DLD1 (cell line): ENCODE data around the gene WT1.

Experiments used
- in situ Hi-C: cut with HindIII; loops from 2 replicates; pipeline ENCODE4 v1.10.0; 2017; ENCODE audit warnings: low sequenced_read_pairs

WT1 gene

GRCh38 chr11:32438866-32439489 lies 3.6 kb upstream of the WT1 start:
- in situ Hi-C loops, result no loop called here

- in situ Hi-C loops, result no loop called here
Measured at GRCh38 chr11:32438346-32438865, 3.1 kb upstream of the WT1 start.

GRCh38 chr11:32437495-32438345 lies 2.4 kb upstream of the WT1 start:
- in situ Hi-C loops, result no loop called here

- in situ Hi-C loops, result no loop called here
Measured at GRCh38 chr11:32436751-32437494, 1.6 kb upstream of the WT1 start.

GRCh38 chr11:32435942-32436750 lies 807 bp upstream of the WT1 start:
- in situ Hi-C loops, result no loop called here

- in situ Hi-C loops, result no loop called here
Measured at GRCh38 chr11:32435152-32435480, 223 bp downstream of the WT1 start.

- in situ Hi-C loops, result no loop called here
Measured at GRCh38 chr11:32434356-32435151, 785 bp downstream of the WT1 start.

GRCh38 chr11:32433914-32434355 lies 1.4 kb downstream of the WT1 start:
- in situ Hi-C loops, result no loop called here

GRCh38 chr11:32433101-32433913 lies 2.0 kb downstream of the WT1 start:
- in situ Hi-C loops, result no loop called here

GRCh38 chr11:32432565-32432964 lies 2.8 kb downstream of the WT1 start:
- in situ Hi-C loops, result no loop called here

GRCh38 chr11:32430568-32431381 lies 4.6 kb downstream of the WT1 start:
- in situ Hi-C loops, result no loop called here

- in situ Hi-C loops, result no loop called here
Measured at GRCh38 chr11:32429477-32429876, 5.9 kb downstream of the WT1 start.

GRCh38 chr11:32428665-32429303 lies 6.6 kb downstream of the WT1 start:
- in situ Hi-C loops, result no loop called here

GRCh38 chr11:32427935-32428664 lies 7.2 kb downstream of the WT1 start:
- in situ Hi-C loops, result no loop called here

- in situ Hi-C loops, result no loop called here
Measured at GRCh38 chr11:32427616-32427934, 7.8 kb downstream of the WT1 start.

GRCh38 chr11:32426819-32427615 lies 8.3 kb downstream of the WT1 start:
- in situ Hi-C loops, result no loop called here
